Stimulated activated memory B cell treated with anti-CD40 and anti-IgM and Interleukin-4, amounts not matched to agents 10 μg/mL and 1 μg/mL and 100 μg/mL, for 72 hours (primary cell): ENCODE results near the gene GEMIN2.
"Not testable (repeated sequence)": the region's sequence is repeated elsewhere in the genome, so short reads cannot be mapped to it uniquely, and the experiment has no call there.

ENCODE experiments used
- ATAC-seq: fragments of 150-1000 bp; cut with Tn5 transposase; 2 replicates; pipeline ENCODE4 v1.10.0; 2021
- H3K27ac Mint-ChIP-seq: one replicate; pipeline ENCODE4 v1.8.0; 2022; ENCODE audit warnings: mild to moderate bottlenecking, mixed read lengths
- H3K27me3 Mint-ChIP-seq: one replicate; pipeline ENCODE4 v1.8.0; 2022; ENCODE audit warnings: mixed read lengths
- H3K36me3 Mint-ChIP-seq: one replicate; pipeline ENCODE4 v1.8.0; 2022; ENCODE audit warnings: mixed read lengths
- H3K4me1 Mint-ChIP-seq: one replicate; pipeline ENCODE4 v1.8.0; 2022; ENCODE audit warnings: mixed read lengths
- H3K4me3 Mint-ChIP-seq: one replicate; pipeline ENCODE4 v1.8.0; 2022; ENCODE audit warnings: mild to moderate bottlenecking, moderate library complexity, mixed read lengths
- H3K9me3 Mint-ChIP-seq: one replicate; pipeline ENCODE4 v1.8.0; 2022; ENCODE audit warnings: mixed read lengths

GEMIN2 gene

GRCh38 chr14:39154594-39155189, 40.6 kb downstream of the GEMIN2 start:
- Mint-ChIP-seq H3K27me3 (no peaks in the 10 kb centered on the region), H3K27ac (no peak overlapping the region), H3K4me1 (no peaks in the 10 kb centered on the region), H3K4me3 (no peak overlapping the region), H3K9me3 (no peaks in the 10 kb centered on the region), H3K36me3 (peaks cover 28% of the 10 kb centered on the region)
- no peak for ATAC-seq

GRCh38 chr14:39157491-39157890, 43.4 kb downstream of the GEMIN2 start:
- Mint-ChIP-seq H3K27me3 (no peaks in the 10 kb centered on the region), H3K4me1 (peaks cover 17% of the 10 kb centered on the region), H3K9me3 (no peaks in the 10 kb centered on the region), H3K27ac (no peak overlapping the region), H3K36me3 (peaks cover 36% of the 10 kb centered on the region), H3K4me3 (no peak overlapping the region)
- ATAC-seq = no peak

GRCh38 chr14:39158222-39158858, 44.2 kb downstream of the GEMIN2 start:
- H3K36me3 Mint-ChIP-seq = peaks cover 36% of the 10 kb centered on the region
- no peak overlapping the region for H3K27ac Mint-ChIP-seq
- ATAC-seq = no peak
- H3K27me3 Mint-ChIP-seq = no peaks in the 10 kb centered on the region
- H3K4me1 Mint-ChIP-seq = peaks cover 23% of the 10 kb centered on the region
- no peak overlapping the region for H3K4me3 Mint-ChIP-seq
- H3K9me3 Mint-ChIP-seq = no peaks in the 10 kb centered on the region

- Mint-ChIP-seq H3K36me3 (peaks cover 43% of the 10 kb centered on the region), H3K4me3 (no peak overlapping the region), H3K4me1 (peaks cover 25% of the 10 kb centered on the region), H3K9me3 (no peaks in the 10 kb centered on the region), H3K27me3 (no peaks in the 10 kb centered on the region), H3K27ac (no peak overlapping the region)
- no peak for ATAC-seq
These were observed 46.4 kb downstream of the GEMIN2 start for GRCh38 chr14:39160494-39160893.

- H3K36me3 Mint-ChIP-seq = peaks cover 31% of the 10 kb centered on the region
- not testable (repeated sequence) for H3K27me3 Mint-ChIP-seq, H3K27ac Mint-ChIP-seq, ATAC-seq, H3K9me3 Mint-ChIP-seq
- peak overlapping the region; percentile 44 for H3K4me3 Mint-ChIP-seq
- peaks cover 42% of the 10 kb centered on the region for H3K4me1 Mint-ChIP-seq
These were observed 53.7 kb downstream of the GEMIN2 start for GRCh38 chr14:39167797-39168320.

- Mint-ChIP-seq H3K9me3 (no peaks in the 10 kb centered on the region), H3K4me3 (peak overlapping the region; percentile 69), H3K27me3 (no peaks in the 10 kb centered on the region), H3K36me3 (peaks cover 28% of the 10 kb centered on the region), H3K27ac (peak overlapping the region; percentile 99), H3K4me1 (peaks cover 40% of the 10 kb centered on the region)
- ATAC-seq = no peak
These were observed 54.5 kb downstream of the GEMIN2 start for GRCh38 chr14:39168591-39168990.

GRCh38 chr14:39169541-39169900, 55.4 kb downstream of the GEMIN2 start:
- H3K4me1 Mint-ChIP-seq = peaks cover 46% of the 10 kb centered on the region

GRCh38 chr14:39173198-39173597, 59.1 kb downstream of the GEMIN2 start:
- Mint-ChIP-seq H3K36me3 (peaks cover 22% of the 10 kb centered on the region), H3K4me1 (peaks cover 23% of the 10 kb centered on the region), H3K27me3 (no peaks in the 10 kb centered on the region), H3K9me3 (no peaks in the 10 kb centered on the region), H3K4me3 (no peak overlapping the region), H3K27ac (peak overlapping the region; percentile 93)
- ATAC-seq = no peak

More at GRCh38 chr14:39169541-39169900, 55.4 kb downstream of the GEMIN2 start:
- Mint-ChIP-seq H3K9me3 (no peaks in the 10 kb centered on the region), H3K27me3 (no peaks in the 10 kb centered on the region), H3K4me3 (peak overlapping the region; percentile 94), H3K27ac (peak overlapping the region; percentile 99), H3K36me3 (peaks cover 22% of the 10 kb centered on the region)
- no peak for ATAC-seq

GRCh38 chr14:39174560-39175444, 60.7 kb downstream of the GEMIN2 start, which contains the start of gene PNN:
PNN (plus strand) TSS chr14:39175254; CDS start chr14:39175280, 26 bp downstream.
- peaks cover 7% of the 10 kb centered on the region for H3K4me1 Mint-ChIP-seq
- H3K27me3 Mint-ChIP-seq = no peaks in the 10 kb centered on the region
- peak within 1 kb of the TSS; percentile 93 for H3K27ac Mint-ChIP-seq
- H3K9me3 Mint-ChIP-seq = no peaks in the 10 kb centered on the region
- H3K36me3 Mint-ChIP-seq = peaks cover 24% of the 10 kb centered on the region
- peak within 1 kb of the TSS; percentile 88 for H3K4me3 Mint-ChIP-seq
- peak; percentile 97 for ATAC-seq

- Mint-ChIP-seq H3K27me3 (no peaks in the 10 kb centered on the region), H3K4me3 (peak overlapping the region; percentile 88), H3K36me3 (peaks cover 24% of the 10 kb centered on the region), H3K4me1 (peaks cover 7% of the 10 kb centered on the region), H3K27ac (peak overlapping the region; percentile 93), H3K9me3 (no peaks in the 10 kb centered on the region)
- ATAC-seq = peak; percentile 5
These were observed 61.5 kb downstream of the GEMIN2 start for GRCh38 chr14:39175445-39176262.

GRCh38 chr14:39176263-39177167, 62.4 kb downstream of the GEMIN2 start:
- Mint-ChIP-seq H3K36me3 (peaks cover 24% of the 10 kb centered on the region), H3K4me3 (peak overlapping the region; percentile 88), H3K27ac (peak overlapping the region; percentile 93), H3K27me3 (no peaks in the 10 kb centered on the region), H3K4me1 (peaks cover 7% of the 10 kb centered on the region), H3K9me3 (no peaks in the 10 kb centered on the region)
- no peak for ATAC-seq

GRCh38 chr14:39177168-39177545, 63.0 kb downstream of the GEMIN2 start:
- Mint-ChIP-seq H3K27ac (peak overlapping the region; percentile 39), H3K36me3 (peaks cover 24% of the 10 kb centered on the region), H3K4me1 (peaks cover 7% of the 10 kb centered on the region), H3K9me3 (no peaks in the 10 kb centered on the region), H3K27me3 (no peaks in the 10 kb centered on the region), H3K4me3 (peak overlapping the region; percentile 35)
- ATAC-seq = no peak

- Mint-ChIP-seq H3K27me3 (no peaks in the 10 kb centered on the region), H3K36me3 (peaks cover 24% of the 10 kb centered on the region), H3K27ac (peak overlapping the region; percentile 33), H3K4me3 (no peak overlapping the region), H3K9me3 (no peaks in the 10 kb centered on the region), H3K4me1 (peaks cover 5% of the 10 kb centered on the region)
- ATAC-seq = no peak
These were observed 64.9 kb downstream of the GEMIN2 start for GRCh38 chr14:39179042-39179441.

GRCh38 chr14:39180553-39180952, 66.4 kb downstream of the GEMIN2 start:
- no peaks in the 10 kb centered on the region for H3K9me3 Mint-ChIP-seq
- no peaks in the 10 kb centered on the region for H3K27me3 Mint-ChIP-seq
- ATAC-seq = no peak
- peaks cover 32% of the 10 kb centered on the region for H3K36me3 Mint-ChIP-seq
- no peaks in the 10 kb centered on the region for H3K4me1 Mint-ChIP-seq
- H3K27ac Mint-ChIP-seq = no peak overlapping the region
- no peak overlapping the region for H3K4me3 Mint-ChIP-seq
